GM12878 (cell line): Measurements from ENCODE around the gene TBC1D19. TPM values are rescaled to one million over a fixed set of nuclear protein-coding genes. Genes with fewer than 3 reads are reported as not detected.

Experiments used
- ATAC-seq: fragments of 200-7000 bp; cut with Tn5 transposase; 3 replicates; pipeline ENCODE4 v1.9.1; 2020; ENCODE audit warnings: mild to moderate bottlenecking, moderate library complexity
- BruUV-seq: library from RNA; stranded (reverse); fragments of 400-500 nt; replicated peaks from 2 replicates; lab custom pipeline; 2021; lab: Mats Ljungman, UMichigan
- CTCF ChIA-PET: fragments of 300-600 bp; sonication (Branson Sonifier 250); formaldehyde crosslinking; extraction: SDS; loops from one replicate; lab custom pipeline; 2021; ENCODE audit warnings: inconsistent platforms; lab: Yijun Ruan, JAX
- POLR2A ChIA-PET: fragments of 350-600 bp; formaldehyde crosslinking; extraction: SDS; loops from one replicate; lab custom pipeline; 2021; ENCODE audit warnings: inconsistent platforms; lab: Charles Lee
- RAD21 ChIA-PET: fragments of 300-600 bp; sonication (Branson Sonifier 250); formaldehyde crosslinking; loops from one replicate; lab custom pipeline; 2023; ENCODE audit warnings: antibody characterized with exemption; ENCODE audit not compliant: unreplicated experiment; lab: Charles Lee
- SMC1A ChIA-PET: fragments of 300-600 bp; sonication (Branson Sonifier 250); formaldehyde crosslinking; loops from one replicate; lab custom pipeline; 2023; ENCODE audit not compliant: unreplicated experiment, uncharacterized antibody; lab: Charles Lee
- DNase-seq: peaks from one replicate; pipeline ENCODE4 v3.0.0-alpha.2; 2011; ENCODE audit warnings: low read depth, low spot score
- FAIRE-seq: peaks from 3 replicates; lab custom pipeline; 2011; peaks lifted over from hg19 to GRCh38; lab: Jason Lieb, UNC
- H2AFZ ChIP-seq: 2 replicates; pipeline ENCODE4 v1.6.0; 2011; ENCODE audit warnings: low read depth, low read length, control low read depth; ENCODE audit not compliant: control insufficient read depth
- H3K27ac ChIP-seq: 2 replicates; pipeline ENCODE4 v1.5.1; 2011; ENCODE audit warnings: control low read depth; ENCODE audit not compliant: control insufficient read depth, insufficient read depth
- H3K27me3 ChIP-seq, 2 experiments: replicated peaks in 1 of 2; 2 replicates each; pipeline versions ENCODE4 v1.6.0 to v1.6.1; 2011; ENCODE audit warnings: low read length in 1 of 2; ENCODE audit not compliant: control insufficient read depth in 2 of 2, insufficient read depth in 2 of 2
- H3K36me3 ChIP-seq, 2 experiments: 2 replicates each; pipeline ENCODE4 v1.5.1; 2011; ENCODE audit warnings: low read length in 1 of 2; ENCODE audit not compliant: control insufficient read depth in 2 of 2, insufficient read depth in 2 of 2
- H3K4me1 ChIP-seq: 2 replicates; pipeline ENCODE4 v1.6.1; 2011; ENCODE audit warnings: mild to moderate bottlenecking, low read length, moderate library complexity, mixed read lengths; ENCODE audit not compliant: control insufficient read depth, insufficient read depth
- H3K4me2 ChIP-seq: 2 replicates; pipeline ENCODE4 v1.6.0; 2011; ENCODE audit warnings: control low read depth; ENCODE audit not compliant: control insufficient read depth, insufficient read depth
- H3K4me3 ChIP-seq: fragments of 200-600 bp; sonication (generic); 2 replicates; pipeline ENCODE4 v1.5.1; 2016
- H3K79me2 ChIP-seq: 2 replicates; pipeline ENCODE4 v1.6.0; 2011; ENCODE audit warnings: low read length; ENCODE audit not compliant: control insufficient read depth, insufficient read depth
- H3K9ac ChIP-seq: 2 replicates; pipeline ENCODE4 v1.8.0; 2011; ENCODE audit warnings: low read length, control low read depth, mixed read lengths; ENCODE audit not compliant: control insufficient read depth, insufficient read depth
- H3K9me3 ChIP-seq: replicated peaks from 3 replicates; pipeline ENCODE4 v1.5.1; 2011; ENCODE audit warnings: mild to moderate bottlenecking, low read length; ENCODE audit not compliant: control insufficient read depth, insufficient read depth
- H4K20me1 ChIP-seq: 2 replicates; pipeline ENCODE4 v1.6.0; 2011; ENCODE audit not compliant: control insufficient read depth, insufficient read depth
- ASH2L ChIP-seq: fragments of 300-600, 200-600 bp; sonication (generic); IDR thresholded peaks from 2 replicates; pipeline ENCODE4 v1.6.1; 2017; ENCODE audit warnings: low read depth, mild to moderate bottlenecking, borderline replicate concordance
- BCL3 ChIP-seq: IDR thresholded peaks from 2 replicates; pipeline ENCODE4 v1.6.1; 2011; ENCODE audit warnings: borderline replicate concordance, low read depth, mild to moderate bottlenecking, moderate library complexity, low read length; ENCODE audit not compliant: insufficient read depth, poor library complexity, severe bottlenecking
- BHLHE40 ChIP-seq, 2 experiments: fragments of 450-650 bp in 1 of 2; IDR thresholded peaks; 2 replicates each; pipeline ENCODE4 v1.6.1; 2011 to 2017; ENCODE audit warnings: low read depth in 2 of 2, borderline replicate concordance in 1 of 2, improper control_type of control experiment in 1 of 2, low read length in 1 of 2, mild to moderate bottlenecking in 1 of 2
- CREB1 ChIP-seq: IDR thresholded peaks from 2 replicates; pipeline ENCODE4 v1.6.1; 2012; ENCODE audit warnings: low read depth, mild to moderate bottlenecking, inconsistent platforms
- CREM ChIP-seq: IDR thresholded peaks from 2 replicates; pipeline ENCODE4 v1.6.1; 2014; ENCODE audit warnings: antibody characterized with exemption, low read depth
- E2F4 ChIP-seq: IDR thresholded peaks from 2 replicates; pipeline ENCODE4 v1.6.1; 2012; ENCODE audit warnings: low read depth, low read length, improper control_type of control experiment
- E2F8 ChIP-seq: fragments of 450-650 bp; IDR thresholded peaks from 2 replicates; pipeline ENCODE4 v1.6.1; 2018; ENCODE audit warnings: mild to moderate bottlenecking, low read depth, moderate library complexity; ENCODE audit not compliant: partially characterized antibody
- JUND ChIP-seq: IDR thresholded peaks from 2 replicates; pipeline ENCODE4 v1.6.1; 2012; ENCODE audit warnings: low read depth, mild to moderate bottlenecking, low read length, improper control_type of control experiment, moderate library complexity
- KDM1A ChIP-seq: fragments of 200-600 bp; sonication (generic); IDR thresholded peaks from 2 replicates; pipeline ENCODE4 v1.6.1; 2016; ENCODE audit warnings: borderline replicate concordance
- MXI1 ChIP-seq: fragments of 150-350 bp; IDR thresholded peaks from 2 replicates; pipeline ENCODE4 v1.6.1; 2011; ENCODE audit warnings: low read depth, mild to moderate bottlenecking, inconsistent platforms, low read length, improper control_type of control experiment
- POU2F2 ChIP-seq: IDR thresholded peaks from 3 replicates; pipeline ENCODE4 v1.6.1; 2011; ENCODE audit warnings: low read depth, mild to moderate bottlenecking, low read length, borderline replicate concordance
- SMAD5 ChIP-seq: IDR thresholded peaks from 2 replicates; pipeline ENCODE4 v1.6.1; 2016; ENCODE audit warnings: antibody characterized with exemption, low read depth
- SMC3 ChIP-seq: IDR thresholded peaks from 2 replicates; pipeline ENCODE4 v1.6.1; 2011; ENCODE audit warnings: low read length, improper control_type of control experiment, borderline replicate concordance
- YBX1 ChIP-seq: fragments of 450-650 bp; IDR thresholded peaks from 2 replicates; pipeline ENCODE4 v1.6.1; 2016; ENCODE audit warnings: antibody characterized with exemption
- ZNF622 ChIP-seq: fragments of 450-650 bp; IDR thresholded peaks from 2 replicates; pipeline ENCODE4 v1.6.1; 2017; ENCODE audit warnings: mild to moderate bottlenecking, inconsistent platforms
- ZNF687 ChIP-seq: fragments of 450-650 bp; IDR thresholded peaks from 2 replicates; pipeline ENCODE4 v1.6.1; 2017; ENCODE audit warnings: mild to moderate bottlenecking, moderate library complexity
- WGBS: methylation state at CpG from one replicate; pipeline ENCODE4 v1.1.6; 2016; ENCODE audit warnings: low lambda C conversion rate; ENCODE audit not compliant: insufficient replicate concordance, insufficient coverage; ENCODE audit errors: missing lambda C conversion rate; 5-methylcytosine and 5-hydroxymethylcytosine counted together
- in situ Hi-C: fragments of 300-500 bp; cut with MboI; formaldehyde crosslinking; loops from 9 replicates; pipeline ENCODE4 v1.14.3; 2018; ENCODE audit warnings: mixed read lengths
- intact Hi-C: fragments of 100-400 bp; cut with micrococcal nuclease; formaldehyde crosslinking; loops from one replicate; pipeline ENCODE4 v1.14.2; 2022; ENCODE audit not compliant: unreplicated experiment
- polyA plus RNA-seq, 11 experiments: library from polyadenylated mRNA; depleted of rRNA in 4 of 11; unstranded in 6 of 11; stranded (reverse) in 5 of 11; fragments of >200 nt; fragmentation: Nextera tagmentation in 4 of 11; fragmentation: Illumina TruSeq in 1 of 11; extraction: Ambion mirVana in 4 of 11; extraction: Trizol in 1 of 11; gene quantifications; 1 replicate in 1 of 11; 2 replicates in 10 of 11; pipeline versions ENCODE4 v1.2.1 to v1.2.3, GENCODE V29; 2011 to 2016; ENCODE audit warnings: inconsistent platforms in 2 of 11, missing spikeins in 2 of 11, low read depth in 1 of 11
- total RNA-seq, 4 experiments: library from RNA; depleted of rRNA in 3 of 4; stranded (reverse); fragments of >200 nt in 3 of 4; fragmentation: Illumina TruSeq in 1 of 4; extraction: Trizol in 1 of 4; gene quantifications; 2 replicates each; pipeline versions ENCODE4 v1.2.1 to v1.2.3, GENCODE V29; 2013 to 2021

Gene TBC1D19
- total and polyA plus RNA-seq, 10 of the 15 experiments (the other 5 are each of a cell fraction or from before 2014, with no cell fraction given), result 0.29 to 3.9 (median 2.1) TPM

- H2AFZ ChIP-seq, result no peak overlapping the region
- no TSS peak for BruUV-seq
- H4K20me1 ChIP-seq, result no peaks in the 10 kb centered on the region
- H3K27me3 ChIP-seq, result no peaks in the 10 kb centered on the region
- H3K4me3 ChIP-seq, result no peak overlapping the region
- no peaks in the 10 kb centered on the region for H3K36me3 ChIP-seq
- no peak for DNase-seq
- no peaks in the 10 kb centered on the region for H3K9me3 ChIP-seq
- no peak for FAIRE-seq
- H3K4me1 ChIP-seq, result no peaks in the 10 kb centered on the region
- no peak overlapping the region for H3K4me2 ChIP-seq
- 0 out of 3 replicates have a peak, but pooled peaks have one; percentile 29 for ATAC-seq
- 0% methylated on average over 2 of the region's 2 CpGs for WGBS
- in situ Hi-C loops, result loop anchor here (10.0 kb wide), 1 partner anchor 425 kb away; no protein-coding TSS in a partner anchor
- CTCF ChIA-PET, result no interaction called here
- POLR2A ChIA-PET, result no interaction called here
- intact Hi-C loops, result no loop called here
- SMC1A ChIA-PET, result no interaction called here
- H3K79me2 ChIP-seq, result no peaks in the 10 kb centered on the region
- no peak overlapping the region for H3K27ac ChIP-seq
- RAD21 ChIA-PET, result no interaction called here
- H3K9ac ChIP-seq, result no peak overlapping the region
- TF ChIP-seq JUND (no peak), ASH2L (no peak), E2F4 (no peak), CREM (no peak), ZNF687 (no peak), E2F8 (no peak), SMC3 (no peak), YBX1 (no peak), CREB1 (no peak), KDM1A (no peak), BHLHE40 (IDR thresholded peaks at IDR 0.05; ENCODE audit: borderline replicate concordance in 1 of 2, low read depth in 2 of 2, low read length in 1 of 2) (no peak), MXI1 (no peak), BCL3 (no peak), ZNF622 (no peak), SMAD5 (no peak), POU2F2 (no peak)
Observed at GRCh38 chr4:26589705-26590104, 5.8 kb downstream of the TBC1D19 start.
